SK-N-SH treated with all-trans-retinoic acid at 6 μM for 48 hours (cell line): Measurements from ENCODE around the gene KIAA1217.

Source experiments
- ARNTL ChIP-seq: fragments of 450-650 bp; formaldehyde crosslinking; IDR thresholded peaks from 2 replicates; pipeline ENCODE4 v1.5.0; 2020; ENCODE audit warnings: low read depth, mild to moderate bottlenecking, moderate library complexity, borderline replicate concordance
- CREB5 ChIP-seq: fragments of 250-450 bp; sonication (Bioruptor Pico); IDR thresholded peaks from 2 replicates; pipeline ENCODE4 v1.5.1; 2020; ENCODE audit warnings: low read depth, mild to moderate bottlenecking, moderate library complexity
- CSDC2 ChIP-seq: fragments of 250-450 bp; sonication (Bioruptor Pico); IDR thresholded peaks from 2 replicates; pipeline ENCODE4 v1.5.0; 2020; ENCODE audit warnings: mild to moderate bottlenecking, moderate library complexity
- OSR1 ChIP-seq: fragments of 250-450 bp; sonication (Bioruptor Pico); IDR thresholded peaks from 2 replicates; pipeline ENCODE4 v1.8.0; 2022; ENCODE audit warnings: moderate library complexity, mild to moderate bottlenecking, inconsistent platforms
- POU6F1 ChIP-seq: fragments of 250-450 bp; sonication (Bioruptor Pico); IDR thresholded peaks from 2 replicates; pipeline ENCODE4 v1.8.0; 2021; ENCODE audit warnings: low read depth, mild to moderate bottlenecking, moderate library complexity, borderline replicate concordance
- PPARA ChIP-seq: fragments of 250-450 bp; sonication (Bioruptor Pico); IDR thresholded peaks from 2 replicates; pipeline ENCODE4 v1.5.0; 2020; ENCODE audit warnings: mild to moderate bottlenecking, borderline replicate concordance
- TF ChIP-seq, protein P1 (sequence below): fragments of 250-450 bp; sonication (Bioruptor Pico); IDR thresholded peaks from 2 replicates; pipeline ENCODE4 v1.5.0; 2020; ENCODE audit warnings: mild to moderate bottlenecking, moderate library complexity

GRCh38 chr10:24480447-24480846 is 271.5 kb downstream of the KIAA1217 start:
- TF ChIP-seq, protein P1, sequence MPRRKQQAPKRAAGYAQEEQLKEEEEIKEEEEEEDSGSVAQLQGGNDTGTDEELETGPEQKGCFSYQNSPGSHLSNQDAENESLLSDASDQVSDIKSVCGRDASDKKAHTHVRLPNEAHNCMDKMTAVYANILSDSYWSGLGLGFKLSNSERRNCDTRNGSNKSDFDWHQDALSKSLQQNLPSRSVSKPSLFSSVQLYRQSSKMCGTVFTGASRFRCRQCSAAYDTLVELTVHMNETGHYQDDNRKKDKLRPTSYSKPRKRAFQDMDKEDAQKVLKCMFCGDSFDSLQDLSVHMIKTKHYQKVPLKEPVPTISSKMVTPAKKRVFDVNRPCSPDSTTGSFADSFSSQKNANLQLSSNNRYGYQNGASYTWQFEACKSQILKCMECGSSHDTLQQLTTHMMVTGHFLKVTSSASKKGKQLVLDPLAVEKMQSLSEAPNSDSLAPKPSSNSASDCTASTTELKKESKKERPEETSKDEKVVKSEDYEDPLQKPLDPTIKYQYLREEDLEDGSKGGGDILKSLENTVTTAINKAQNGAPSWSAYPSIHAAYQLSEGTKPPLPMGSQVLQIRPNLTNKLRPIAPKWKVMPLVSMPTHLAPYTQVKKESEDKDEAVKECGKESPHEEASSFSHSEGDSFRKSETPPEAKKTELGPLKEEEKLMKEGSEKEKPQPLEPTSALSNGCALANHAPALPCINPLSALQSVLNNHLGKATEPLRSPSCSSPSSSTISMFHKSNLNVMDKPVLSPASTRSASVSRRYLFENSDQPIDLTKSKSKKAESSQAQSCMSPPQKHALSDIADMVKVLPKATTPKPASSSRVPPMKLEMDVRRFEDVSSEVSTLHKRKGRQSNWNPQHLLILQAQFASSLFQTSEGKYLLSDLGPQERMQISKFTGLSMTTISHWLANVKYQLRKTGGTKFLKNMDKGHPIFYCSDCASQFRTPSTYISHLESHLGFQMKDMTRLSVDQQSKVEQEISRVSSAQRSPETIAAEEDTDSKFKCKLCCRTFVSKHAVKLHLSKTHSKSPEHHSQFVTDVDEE (CRISPR knock-in tag) = no peak
- TF ChIP-seq CSDC2 (no peak), POU6F1 (CRISPR knock-in tag) (no peak), PPARA (CRISPR knock-in tag) (no peak), OSR1 (CRISPR knock-in tag) (no peak), CREB5 (CRISPR knock-in tag) (no peak), ARNTL (no peak)
